Stimulated activated CD4-positive, alpha-beta T cell treated with anti-CD3 and anti-CD28 coated beads, TNF-alpha, amount 100 ng/mL, for 4 hours (primary cell): ENCODE data around the gene COL27A1.

Source experiments
- DNase-seq, 3 experiments: peaks; one replicate each; pipeline ENCODE4 v3.0.0-alpha.2; 2020; ENCODE audit warnings: low read depth in 3 of 3

Gene COL27A1

DNA sequence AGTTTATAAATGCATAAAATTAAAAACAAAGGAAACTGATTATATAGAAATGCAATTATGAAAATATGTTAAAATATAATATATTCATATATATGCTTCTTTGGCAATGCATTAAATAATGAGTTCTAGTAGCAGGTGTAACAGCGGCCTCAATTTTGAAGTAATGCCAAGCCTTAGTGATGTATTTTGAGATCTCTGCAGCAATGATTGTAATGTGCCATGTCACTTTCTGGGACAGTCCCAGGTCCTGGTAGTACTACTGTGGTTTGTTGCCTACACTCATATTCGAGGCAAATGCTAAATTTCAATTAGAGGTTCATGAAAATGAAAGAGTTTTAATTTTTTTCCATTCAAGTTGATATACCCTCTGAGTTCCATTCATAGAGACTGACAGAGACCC, 91.7 kb downstream of the COL27A1 start:
- no peak for DNase-seq

DNA sequence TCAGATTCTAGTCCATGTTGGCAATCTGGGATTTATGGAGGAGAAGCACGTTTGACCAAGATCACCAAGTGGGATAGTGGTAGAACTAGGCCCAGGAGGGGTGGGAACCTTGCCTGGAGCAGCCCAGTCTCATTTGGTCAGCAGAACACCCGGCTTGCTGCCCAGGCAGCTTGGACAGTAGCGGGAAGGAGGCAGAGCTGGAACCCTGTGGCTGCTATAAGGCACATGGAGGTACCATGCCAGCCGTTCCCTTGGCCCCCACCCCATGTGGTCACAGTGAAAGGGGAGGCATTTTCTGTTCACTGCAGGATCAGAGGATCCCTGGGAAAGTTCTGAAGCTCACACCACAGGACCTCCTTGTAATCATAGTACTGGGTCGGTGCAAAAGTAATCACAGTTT, 92.2 kb downstream of the COL27A1 start:
- no peak for DNase-seq

DNA sequence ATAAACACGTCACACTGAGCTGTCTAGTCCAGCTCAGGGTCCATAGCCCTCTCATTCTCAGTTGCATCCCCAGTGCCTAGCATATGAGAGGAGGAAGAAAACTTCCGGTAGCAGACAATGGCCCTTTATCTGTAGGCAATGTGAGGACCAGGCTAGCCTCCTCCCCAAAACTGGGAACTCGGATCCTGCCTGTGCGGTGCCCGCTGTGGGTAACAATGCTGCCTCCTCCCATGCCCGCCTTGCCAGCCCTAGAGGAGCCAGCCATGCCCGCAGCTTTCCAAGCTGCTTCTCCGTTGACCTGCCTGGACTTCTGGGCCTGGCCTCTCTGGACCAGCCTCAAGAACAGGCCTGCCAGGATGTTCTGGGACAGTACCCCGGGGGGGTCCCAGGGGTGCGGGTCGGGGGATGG, 93.0 kb downstream of the COL27A1 start:
- no peak for DNase-seq

DNA sequence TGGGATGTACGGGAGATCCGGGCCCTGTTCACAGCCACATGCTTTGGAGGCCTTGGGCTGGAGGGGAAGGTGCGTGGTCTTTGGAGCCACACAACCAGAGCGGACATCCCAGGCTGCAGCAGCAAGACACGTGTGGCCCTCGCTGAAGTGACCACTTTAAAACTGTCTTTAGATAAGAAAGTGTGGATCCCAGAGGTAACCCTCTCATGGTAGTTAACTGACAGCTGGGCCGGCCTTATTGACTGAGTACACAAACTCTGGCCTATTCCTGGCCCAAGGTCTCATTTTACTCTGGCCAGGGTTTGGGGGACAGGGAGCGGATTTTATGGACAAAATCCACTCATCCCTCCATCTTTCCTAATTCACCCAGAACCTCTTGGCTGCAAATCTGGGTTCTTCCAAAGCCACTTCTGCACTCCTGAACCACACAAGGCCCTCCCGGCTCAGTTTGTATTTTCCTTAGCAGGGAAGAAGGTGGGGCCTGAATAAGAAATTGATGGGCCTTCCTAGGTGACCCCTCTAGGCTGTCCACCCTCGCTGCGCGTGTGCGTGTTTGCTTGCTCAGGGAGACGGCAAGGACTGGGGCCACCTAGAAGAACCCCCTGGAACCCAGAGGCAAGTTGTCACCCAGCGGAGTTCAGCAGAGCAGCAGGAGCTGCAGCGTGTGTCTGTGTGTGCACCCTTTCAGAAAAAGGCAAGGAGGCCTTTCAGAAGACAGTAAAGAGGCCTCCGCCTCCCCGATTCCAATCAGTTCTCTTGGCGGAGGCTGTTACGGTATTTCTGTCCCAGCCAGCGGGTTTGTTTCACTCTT, 94.3 kb downstream of the COL27A1 start:
- no peak for DNase-seq

DNA sequence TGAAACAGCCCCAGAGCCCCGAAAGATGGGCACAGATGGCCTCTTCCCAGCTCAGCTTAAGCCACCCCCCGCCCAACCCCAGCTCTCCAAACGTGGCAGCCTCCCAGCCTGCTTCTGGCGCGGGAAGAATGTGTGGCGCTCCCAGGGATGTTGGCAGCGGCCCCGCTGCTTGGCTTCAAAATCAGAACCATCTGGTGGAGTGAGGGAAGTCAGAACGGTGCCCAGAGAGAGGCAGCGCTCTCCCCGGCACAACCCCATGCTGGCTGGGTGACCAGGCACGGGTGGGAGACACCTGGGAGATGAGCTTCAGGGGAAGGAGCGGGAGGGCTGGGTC, 94.9 kb downstream of the COL27A1 start:
- DNase-seq, result no peak

DNA sequence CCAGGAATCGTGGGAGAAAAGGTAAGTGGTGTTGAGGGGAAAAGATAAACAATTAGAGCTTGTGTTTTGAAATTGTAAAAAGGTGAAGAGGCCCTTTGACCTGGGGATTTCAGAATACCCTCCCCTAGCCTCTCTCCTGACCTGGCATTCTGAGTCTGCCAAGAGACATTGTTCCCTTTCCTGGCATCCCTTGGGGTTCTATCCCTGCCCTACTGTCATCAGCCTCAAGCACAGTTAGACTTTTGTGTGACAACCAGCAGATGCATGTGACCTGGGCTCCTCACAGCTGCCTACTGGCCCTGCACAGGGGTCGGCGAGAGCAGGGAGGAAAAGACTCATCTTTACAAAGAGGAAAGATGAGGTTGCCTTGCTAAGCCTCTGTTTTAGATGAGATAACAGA, 95.3 kb downstream of the COL27A1 start:
- no peak for DNase-seq

DNA sequence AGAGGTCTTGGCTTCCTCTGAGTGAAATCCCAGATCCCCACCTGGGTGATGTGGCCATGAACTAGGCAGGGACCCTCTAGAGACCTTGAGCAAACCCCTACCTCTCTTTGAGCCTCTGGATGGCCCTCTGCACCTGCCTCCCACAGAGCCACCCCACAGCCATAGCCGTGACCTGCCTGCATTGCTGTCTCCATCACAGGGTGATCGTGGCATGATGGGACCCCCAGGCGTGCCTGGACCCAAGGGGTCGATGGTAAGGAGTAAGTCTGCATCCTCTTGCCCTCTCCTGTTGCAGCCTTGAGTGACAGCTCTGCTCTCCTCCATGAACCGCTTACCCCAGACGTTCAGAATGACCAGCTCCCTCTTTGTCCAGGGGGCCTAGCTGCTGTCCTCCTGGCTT, 97.1 kb downstream of the COL27A1 start:
- DNase-seq, result no peak

DNA sequence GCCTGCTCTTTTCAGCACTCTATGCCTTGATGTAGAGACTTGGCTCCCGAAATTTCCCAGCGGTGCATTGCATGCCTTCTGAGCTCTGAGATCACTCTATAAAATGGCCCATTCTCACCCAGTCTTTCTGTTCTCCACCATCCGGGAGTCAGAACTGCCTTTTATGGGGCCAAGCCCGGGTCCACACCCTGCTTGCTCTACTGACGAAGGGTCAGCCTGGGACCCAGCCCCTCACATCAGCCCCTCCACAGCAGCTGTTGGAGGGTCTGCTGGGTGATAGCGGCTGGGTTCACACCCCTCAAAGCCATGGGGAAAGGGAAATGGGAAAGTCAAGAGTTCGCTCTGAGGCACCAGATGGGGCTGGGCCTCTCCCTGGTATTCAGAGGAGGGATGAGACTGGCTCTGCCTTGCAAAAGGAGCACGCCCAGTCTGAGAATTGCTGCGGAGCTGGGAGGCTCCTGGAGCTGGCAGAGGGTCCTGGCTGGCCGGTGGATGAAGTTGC, 101.5 kb downstream of the COL27A1 start:
- no peak for DNase-seq

DNA sequence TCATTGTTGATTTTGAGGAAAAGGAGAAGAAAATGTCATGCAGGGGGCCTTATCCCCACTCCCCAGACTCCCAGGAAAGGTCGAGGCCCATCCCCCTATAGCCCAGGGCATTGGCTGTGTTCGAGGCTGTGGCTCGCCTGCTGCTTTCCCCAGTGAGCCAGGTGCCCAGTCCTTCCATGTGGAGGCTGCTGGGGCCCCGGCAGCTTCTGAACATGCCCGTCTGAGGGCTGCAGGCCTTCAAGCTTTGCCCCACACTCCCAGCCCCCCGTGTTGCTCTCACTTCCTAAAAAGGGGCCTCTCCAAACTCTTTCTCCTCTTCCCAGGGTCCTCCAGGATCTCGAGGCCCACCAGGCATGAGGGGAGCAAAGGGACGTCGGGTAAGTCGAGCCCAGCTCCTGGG, 102.9 kb downstream of the COL27A1 start:
- DNase-seq, result no peak

DNA sequence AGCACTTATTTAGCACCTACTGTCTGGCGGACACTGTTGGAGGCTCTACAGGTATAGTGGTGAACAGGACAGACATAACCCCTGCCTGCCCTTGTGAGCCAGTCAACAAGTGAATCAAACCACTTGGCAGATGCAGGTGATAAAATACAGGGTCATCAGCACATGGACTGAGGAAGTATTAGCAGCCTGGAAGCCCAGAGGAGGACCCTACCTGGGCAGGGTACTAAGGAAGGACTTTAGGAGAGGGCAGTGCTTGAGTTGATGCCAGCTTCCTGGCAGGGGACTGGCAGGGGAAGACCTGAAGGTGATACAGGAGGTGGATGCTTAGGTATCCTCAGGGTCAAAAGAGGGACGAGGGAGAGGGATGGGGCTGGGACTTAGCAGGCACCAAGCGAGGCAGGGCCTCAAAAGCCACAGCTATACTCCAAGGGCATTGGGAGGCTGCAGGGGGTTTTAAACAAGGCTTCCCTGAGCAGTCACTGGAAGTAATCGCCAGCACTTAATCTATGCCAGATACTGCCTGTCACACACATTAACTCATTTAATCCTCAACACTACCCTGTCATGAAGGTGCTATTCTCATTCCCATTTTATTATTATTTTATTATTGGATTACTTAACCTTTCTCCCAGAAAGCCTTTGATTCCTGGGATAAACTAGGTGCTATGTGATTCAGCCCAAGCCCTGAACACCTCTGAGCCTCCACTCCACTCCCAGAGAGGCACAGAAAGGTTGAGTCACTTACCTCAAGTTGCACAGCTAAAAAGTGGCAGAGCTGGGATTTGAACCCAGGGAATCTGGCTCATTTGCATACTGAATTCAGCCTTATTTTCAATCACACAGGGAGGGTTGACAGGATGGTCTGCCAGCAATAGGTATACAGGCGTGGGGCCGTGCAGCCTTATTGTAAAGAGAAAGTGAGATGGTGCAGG, 103.8 kb downstream of the COL27A1 start:
- no peak for DNase-seq

DNA sequence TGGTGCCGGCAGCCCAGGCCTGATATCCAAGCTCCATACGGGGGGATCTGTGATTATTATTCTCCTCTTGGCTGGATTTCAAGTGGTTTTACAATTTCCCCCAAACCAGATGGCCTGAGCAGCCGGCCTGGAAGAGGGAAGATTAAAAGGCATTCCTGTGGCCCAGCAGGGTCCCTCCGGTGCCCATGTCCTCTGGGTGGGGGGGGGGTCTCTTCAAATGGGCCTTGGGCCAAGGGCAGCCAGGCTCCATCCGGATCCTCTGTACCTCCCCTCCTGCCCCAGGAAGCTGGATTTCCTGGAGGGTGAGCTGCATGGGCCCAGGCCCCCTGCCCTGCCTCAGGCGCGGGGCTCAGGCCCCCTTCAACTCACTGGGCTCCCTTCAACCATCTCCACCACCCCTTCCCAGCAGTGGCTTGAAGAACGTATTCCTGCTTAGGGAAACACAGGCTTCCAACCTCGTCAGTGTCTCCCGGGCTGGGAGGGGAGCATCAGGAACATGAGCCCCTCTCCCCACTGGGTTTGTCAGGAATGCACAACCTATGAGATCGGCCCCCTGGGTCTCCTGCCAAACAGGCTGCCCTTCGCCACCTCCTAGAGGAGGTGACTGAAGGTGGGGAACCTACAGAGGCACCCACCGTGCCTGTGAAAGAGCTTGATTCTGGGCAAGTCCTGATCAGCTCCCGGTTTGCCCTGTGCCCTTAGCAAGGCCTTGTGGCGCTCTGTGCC, 104.6 kb downstream of the COL27A1 start:
- no peak for DNase-seq

DNA sequence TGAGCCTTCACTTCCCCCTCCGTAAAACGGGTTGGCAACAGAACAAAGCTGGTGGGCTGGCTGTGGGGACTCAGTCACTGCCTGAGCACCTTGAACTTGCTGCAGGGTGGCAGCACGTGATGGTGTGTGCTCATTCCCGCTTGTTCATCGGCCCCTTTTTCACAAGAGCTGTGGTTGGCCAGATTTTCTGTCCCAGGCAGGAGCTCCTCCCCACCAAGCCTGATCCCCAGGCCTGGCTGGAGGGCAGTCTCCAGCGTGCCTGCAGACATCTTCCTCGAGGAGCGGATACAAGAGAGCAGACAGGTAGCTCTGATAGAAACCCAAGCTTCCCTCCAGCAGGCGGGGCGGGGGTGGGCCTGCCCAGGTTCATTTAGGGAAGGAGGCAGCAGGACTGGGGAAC, 105.7 kb downstream of the COL27A1 start:
- DNase-seq, result no peak

DNA sequence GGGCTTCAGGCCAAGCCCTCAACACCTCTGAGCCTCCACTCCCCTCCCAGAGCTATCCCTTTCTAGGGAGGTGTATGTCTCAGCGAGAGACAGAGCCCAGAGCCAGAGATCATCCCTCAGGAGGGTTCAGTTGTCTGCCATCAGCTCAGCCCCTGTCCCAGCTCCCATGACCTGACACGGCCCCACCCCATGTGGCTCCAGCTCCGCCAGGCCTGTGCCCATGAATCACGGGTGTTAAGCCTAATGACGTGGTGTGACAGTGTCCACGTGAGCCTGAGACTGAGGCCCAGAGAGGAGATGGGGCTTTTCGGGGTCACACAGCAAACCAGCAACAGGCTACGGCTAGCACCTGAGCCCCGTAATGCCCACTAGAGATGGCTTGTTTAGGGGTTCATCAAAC, 106.7 kb downstream of the COL27A1 start:
- no peak for DNase-seq

DNA sequence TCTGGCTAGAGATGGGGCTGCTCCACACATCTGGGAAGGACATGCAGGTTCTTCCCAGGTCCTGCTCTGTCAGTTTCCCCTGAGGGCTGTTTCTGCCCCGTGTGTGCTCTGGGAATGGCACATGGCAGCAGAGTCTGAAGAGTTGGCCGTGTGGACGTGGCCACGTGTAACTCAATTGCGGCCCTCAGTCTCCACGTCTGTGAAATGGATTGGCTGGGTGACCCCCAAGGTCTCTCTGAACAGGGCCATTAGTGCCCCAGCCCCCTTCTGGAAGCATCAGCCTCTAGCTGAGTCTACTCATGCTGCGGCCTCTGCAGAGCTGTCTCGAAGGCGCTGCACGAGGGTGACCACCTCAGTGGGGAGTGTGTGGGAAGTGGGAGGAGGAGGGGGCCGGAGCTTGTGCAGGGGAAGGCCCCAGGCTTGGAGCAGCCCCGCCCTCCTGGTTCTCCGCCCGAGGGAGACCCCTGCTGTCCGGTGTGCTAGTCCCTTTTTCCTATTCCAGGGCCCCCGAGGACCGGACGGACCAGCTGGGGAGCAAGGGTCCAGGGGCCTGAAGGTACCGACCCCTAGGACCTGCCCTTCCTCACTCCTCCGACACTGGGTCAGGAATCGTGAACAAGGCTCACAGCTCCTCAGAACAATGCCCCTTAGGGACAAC, 108.6 kb downstream of the COL27A1 start:
- no peak for DNase-seq

DNA sequence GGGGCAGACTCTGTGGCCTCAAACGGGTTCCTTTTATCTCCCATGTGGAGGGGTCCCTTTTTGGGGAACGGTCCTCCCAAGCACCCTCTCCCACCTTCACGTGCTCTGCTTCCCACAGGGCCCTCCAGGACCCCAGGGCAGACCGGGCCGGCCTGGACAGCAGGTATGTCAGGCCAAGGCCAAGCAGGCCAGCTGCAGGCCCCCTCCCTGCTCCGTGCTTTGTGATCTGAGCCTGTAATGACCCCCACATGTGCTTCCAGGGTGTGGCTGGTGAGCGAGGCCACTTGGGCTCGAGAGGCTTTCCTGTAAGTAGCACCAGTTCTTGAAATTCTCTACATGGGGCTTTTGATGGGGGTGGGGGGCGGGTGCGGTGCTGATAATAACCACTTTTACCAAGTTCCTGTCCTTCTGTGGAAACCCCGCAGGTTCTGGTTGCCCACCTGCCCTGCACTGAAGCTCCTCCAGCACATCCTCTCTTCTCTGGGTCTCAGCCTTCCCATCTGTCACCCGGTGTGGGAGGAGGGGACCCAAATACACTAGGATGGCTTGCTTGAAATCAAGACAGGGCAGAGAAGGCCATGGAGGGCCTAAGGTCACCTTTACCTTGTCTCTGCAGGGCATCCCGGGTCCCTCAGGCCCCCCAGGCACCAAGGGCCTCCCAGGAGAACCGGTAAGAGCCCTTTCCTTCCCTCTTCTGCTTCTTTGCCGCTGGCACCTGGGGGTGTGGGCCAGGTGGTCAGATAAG, 109.6 kb downstream of the COL27A1 start:
- no peak for DNase-seq

DNA sequence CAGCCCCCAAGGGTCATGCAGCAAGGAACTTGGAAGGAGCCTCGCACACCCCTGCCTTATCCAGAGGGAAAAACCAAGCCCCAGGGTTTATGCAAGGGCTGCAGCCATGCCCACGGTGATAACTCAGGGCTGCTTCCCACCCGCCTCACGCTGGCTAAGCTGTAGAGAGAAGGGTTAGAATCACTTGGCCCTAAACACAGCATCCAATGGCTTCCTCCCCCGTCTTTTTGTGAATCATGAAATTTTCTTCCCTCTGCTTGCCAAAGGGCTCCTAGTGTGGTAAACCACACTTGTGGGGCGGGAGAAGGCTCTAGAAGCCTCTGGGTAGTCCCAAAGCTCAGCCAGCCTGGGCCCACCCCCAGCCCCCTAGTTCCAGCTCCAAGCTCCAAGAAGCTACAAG, 111.6 kb downstream of the COL27A1 start:
- no peak for DNase-seq

DNA sequence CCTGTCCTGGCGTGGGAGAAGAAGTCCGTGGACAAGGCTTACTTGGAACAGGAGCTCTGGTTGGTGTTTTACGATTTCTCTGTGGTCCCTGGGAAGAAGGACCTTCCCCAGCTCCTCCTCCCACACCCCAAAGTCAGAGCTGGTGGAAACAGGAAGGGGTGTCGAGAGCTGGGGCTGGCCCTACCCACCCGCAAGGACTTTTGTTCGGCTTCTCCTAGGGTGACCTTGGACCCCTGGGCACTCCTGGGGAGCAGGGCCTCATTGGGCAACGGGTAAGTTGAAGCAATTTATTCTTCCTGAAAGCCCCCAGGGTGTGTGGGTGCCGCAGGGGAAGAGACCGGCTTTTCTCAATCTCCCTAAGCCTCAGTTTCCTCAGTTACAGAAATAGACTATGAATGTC, 113.7 kb downstream of the COL27A1 start:
- no peak for DNase-seq

DNA sequence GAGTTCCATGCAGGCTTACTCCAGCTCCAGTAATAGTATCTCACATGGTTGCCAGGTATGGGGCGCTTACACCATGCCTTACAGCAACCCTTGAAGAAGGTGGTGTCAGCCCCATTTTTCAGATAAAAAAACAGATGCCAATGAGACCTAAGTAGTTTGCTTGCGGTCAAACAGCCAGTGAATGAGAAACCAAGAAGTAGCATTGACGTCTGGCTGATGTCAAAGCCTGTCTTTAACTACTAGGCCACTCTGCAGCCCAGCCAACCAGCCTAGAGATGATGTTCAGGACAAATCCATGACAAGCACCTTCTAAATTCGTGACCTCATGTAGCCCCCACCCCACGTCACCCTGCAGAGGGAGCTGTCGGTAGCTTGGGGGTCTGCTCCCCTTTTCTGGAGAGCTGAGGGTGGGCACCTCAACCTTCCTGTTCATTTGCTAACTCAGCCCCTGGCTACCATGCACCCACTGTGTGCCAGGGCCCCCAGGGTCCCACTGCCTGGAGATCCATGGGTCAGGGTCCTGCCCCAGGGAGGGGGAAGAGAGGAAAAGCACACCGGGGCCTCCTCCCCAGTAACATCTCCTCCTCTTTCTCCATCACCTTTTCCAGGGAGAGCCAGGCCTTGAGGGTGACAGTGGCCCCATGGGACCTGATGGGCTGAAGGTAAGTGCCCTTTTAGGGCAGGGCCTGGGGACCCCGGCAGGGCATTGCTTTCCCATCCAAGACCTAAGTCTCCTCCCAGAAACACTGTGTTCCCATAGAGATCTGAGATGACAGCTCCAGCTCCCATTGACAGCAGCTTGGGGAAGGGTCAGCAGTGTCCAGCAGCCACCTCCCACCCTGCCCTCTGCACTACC, 115.0 kb downstream of the COL27A1 start:
- DNase-seq, result no peak

DNA sequence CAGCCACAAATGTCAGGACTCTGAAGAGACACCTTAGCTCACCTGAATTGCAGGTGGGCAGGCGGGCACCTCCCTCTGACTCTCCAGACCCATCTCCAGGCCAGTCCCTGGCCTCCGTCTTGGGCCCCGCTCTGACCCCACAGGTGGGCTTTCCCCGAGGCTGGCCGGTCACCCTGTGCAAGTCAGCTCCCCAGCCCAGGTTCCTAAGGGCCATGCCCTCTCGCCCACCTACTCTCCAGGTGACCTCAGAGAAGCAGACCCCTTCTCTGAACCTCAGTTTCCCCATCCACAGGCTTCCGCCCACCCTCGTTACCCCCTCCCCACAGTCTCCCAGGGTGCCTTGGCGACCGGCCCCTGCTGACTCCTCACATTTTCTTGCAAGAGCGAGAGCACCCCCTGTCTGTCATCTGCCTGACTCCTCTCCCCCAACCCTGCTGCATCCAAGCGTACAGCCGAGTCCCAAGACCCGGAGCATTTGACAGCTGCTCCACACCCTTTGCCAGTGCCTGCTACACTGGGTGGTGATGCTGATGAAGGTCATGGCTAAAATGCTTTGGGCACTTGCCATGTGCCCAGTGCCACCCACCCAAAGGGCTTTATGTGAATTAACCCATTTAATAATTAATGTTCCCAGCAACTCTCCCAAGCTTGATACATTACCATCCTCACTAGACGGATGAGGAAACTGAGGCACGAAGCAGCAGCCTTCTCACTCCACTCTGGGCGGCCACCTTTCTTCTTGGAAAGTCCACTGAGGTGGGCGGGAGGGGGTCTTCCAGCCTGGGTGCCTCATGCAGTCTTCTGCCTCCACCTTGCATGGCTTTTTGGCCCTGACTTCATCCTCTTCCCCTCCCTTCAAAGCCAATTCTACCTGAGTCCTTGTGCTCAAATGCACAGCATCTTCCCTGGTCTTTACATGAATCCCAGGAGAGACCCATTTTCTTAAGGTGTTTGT, 116.5 kb downstream of the COL27A1 start:
- no peak for DNase-seq
